ENCODE data around the gene TRIO. TPM values are rescaled to one million over a fixed set of nuclear protein-coding genes. Genes with fewer than 3 reads are reported as not detected.
"Not testable (repeated sequence)": the region's sequence is repeated elsewhere in the genome, so short reads cannot be mapped to it uniquely, and the experiment has no call there.

Gene TRIO
- total RNA-seq, 2 experiments from 2014 or later = 3.6 to 4.6 TPM

GRCh38 chr5:14432931-14433589 lies 289.9 kb downstream of the TRIO start:
- intact Hi-C loops (cut with micrococcal nuclease) = no loop called here
- CTCF ChIA-PET = no interaction called here
- Mint-ChIP-seq H3K9me3 (no peaks in the 10 kb centered on the region), H3K36me3 (ENCODE audit: low read depth) (peaks cover 1% of the 10 kb centered on the region), H3K4me1 (ENCODE audit: low read depth) (peaks cover 19% of the 10 kb centered on the region), H3K27ac (no peak overlapping the region), H3K27me3 (ENCODE audit: low read depth) (no peaks in the 10 kb centered on the region), H3K4me3 (no peak overlapping the region)
- no peak for DNase-seq

GRCh38 chr5:14435481-14435880 lies 292.3 kb downstream of the TRIO start:
- no peak for DNase-seq
- Mint-ChIP-seq H3K9me3 (no peaks in the 10 kb centered on the region), H3K27ac (no peak overlapping the region), H3K36me3 (ENCODE audit: low read depth) (peaks cover 1% of the 10 kb centered on the region), H3K4me3 (no peak overlapping the region), H3K4me1 (ENCODE audit: low read depth) (peaks cover 30% of the 10 kb centered on the region), H3K27me3 (ENCODE audit: low read depth) (no peaks in the 10 kb centered on the region)
- intact Hi-C loops (cut with micrococcal nuclease) = no loop called here
- CTCF ChIA-PET = no interaction called here

DNA sequence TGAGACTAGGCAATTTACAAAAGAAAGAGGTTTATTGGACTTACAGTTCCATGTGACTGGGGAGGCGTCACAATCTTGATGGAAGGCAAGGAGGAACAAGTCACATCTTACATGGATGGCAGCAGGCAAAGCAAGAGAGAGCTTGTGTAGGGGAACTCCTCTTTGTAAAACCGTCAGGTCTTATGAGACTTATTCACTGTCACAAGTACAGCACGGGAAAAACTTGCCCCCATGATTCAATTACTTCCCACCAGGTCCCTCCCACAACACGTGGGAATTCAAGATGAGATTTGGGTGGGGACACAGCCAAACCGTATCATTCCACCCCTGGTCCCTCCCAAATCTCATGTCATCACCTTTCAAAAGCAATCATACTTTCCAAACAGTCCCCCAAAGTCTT lies 293.0 kb downstream of the TRIO start:
- intact Hi-C loops (cut with micrococcal nuclease); H3K36me3 Mint-ChIP-seq (ENCODE audit: low read depth); DNase-seq; H3K4me3 Mint-ChIP-seq; H3K27me3 Mint-ChIP-seq (ENCODE audit: low read depth); H3K27ac Mint-ChIP-seq; H3K9me3 Mint-ChIP-seq: not testable (repeated sequence)
- H3K4me1 Mint-ChIP-seq (ENCODE audit: low read depth) = peaks cover 30% of the 10 kb centered on the region
- CTCF ChIA-PET = interaction anchor here (1.3 kb wide), 1 partner anchor 16 kb away, joined by 4 read pairs; no protein-coding TSS in a partner anchor

GRCh38 chr5:14436801-14437542 lies 293.8 kb downstream of the TRIO start:
- H3K27ac Mint-ChIP-seq = peak overlapping the region; percentile 75
- intact Hi-C loops (cut with micrococcal nuclease) = loop anchor here (1.0 kb wide), 2 partner anchors 13 to 24 kb away; no protein-coding TSS in a partner anchor

GRCh38 chr5:14438195-14438606 lies 295.1 kb downstream of the TRIO start:
- H3K27ac Mint-ChIP-seq = peak overlapping the region; percentile 75
- no peaks in the 10 kb centered on the region for H3K27me3 Mint-ChIP-seq (ENCODE audit: low read depth)
- H3K36me3 Mint-ChIP-seq (ENCODE audit: low read depth) = peaks cover 1% of the 10 kb centered on the region
- no peak for DNase-seq
- peaks cover 30% of the 10 kb centered on the region for H3K4me1 Mint-ChIP-seq (ENCODE audit: low read depth)
- no peak overlapping the region for H3K4me3 Mint-ChIP-seq
- H3K9me3 Mint-ChIP-seq = no peaks in the 10 kb centered on the region
- intact Hi-C loops (cut with micrococcal nuclease) = no loop called here
- CTCF ChIA-PET = no interaction called here

More at GRCh38 chr5:14436801-14437542, 293.8 kb downstream of the TRIO start:
- CTCF ChIA-PET = interaction anchor here (0.6 to 1.3 kb wide), 2 partner anchors 17 to 21 kb away, joined by 3 to 4 read pairs; no protein-coding TSS in a partner anchor
- no peak overlapping the region for H3K4me3 Mint-ChIP-seq
- no peaks in the 10 kb centered on the region for H3K9me3 Mint-ChIP-seq
- H3K4me1 Mint-ChIP-seq (ENCODE audit: low read depth) = peaks cover 30% of the 10 kb centered on the region
- DNase-seq = no peak
- H3K27me3 Mint-ChIP-seq (ENCODE audit: low read depth) = no peaks in the 10 kb centered on the region
- peaks cover 1% of the 10 kb centered on the region for H3K36me3 Mint-ChIP-seq (ENCODE audit: low read depth)

- H3K27ac Mint-ChIP-seq = no peak overlapping the region
- no peaks in the 10 kb centered on the region for H3K9me3 Mint-ChIP-seq
- intact Hi-C loops (cut with micrococcal nuclease) = no loop called here
- no peak for DNase-seq
- CTCF ChIA-PET = no interaction called here
- H3K4me3 Mint-ChIP-seq = no peak overlapping the region
- H3K27me3 Mint-ChIP-seq (ENCODE audit: low read depth) = no peaks in the 10 kb centered on the region
- H3K4me1 Mint-ChIP-seq (ENCODE audit: low read depth) = peaks cover 30% of the 10 kb centered on the region
- peaks cover 1% of the 10 kb centered on the region for H3K36me3 Mint-ChIP-seq (ENCODE audit: low read depth)
Observed at GRCh38 chr5:14439087-14439871, 296.1 kb downstream of the TRIO start.

DNA sequence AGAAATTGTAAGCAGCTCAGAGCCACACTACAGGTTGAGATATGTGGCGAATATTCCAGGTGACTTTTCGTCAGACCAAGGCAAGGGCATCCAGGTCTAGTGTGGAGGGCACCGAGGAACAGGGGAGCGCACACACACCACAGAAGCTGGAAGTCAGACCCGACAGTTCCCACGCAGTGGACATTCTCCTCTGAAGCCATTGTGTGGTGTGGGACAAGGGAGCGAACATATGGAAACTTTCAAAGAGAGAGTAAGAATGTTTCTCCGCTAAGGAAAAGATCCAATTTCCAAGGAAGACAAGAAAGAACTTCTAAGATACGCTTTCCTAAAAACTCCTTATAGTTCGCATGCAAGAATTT lies 297.1 kb downstream of the TRIO start:
- CTCF ChIA-PET = no interaction called here
- H3K4me1 Mint-ChIP-seq (ENCODE audit: low read depth) = peaks cover 30% of the 10 kb centered on the region
- H3K36me3 Mint-ChIP-seq (ENCODE audit: low read depth) = peaks cover 1% of the 10 kb centered on the region
- DNase-seq = no peak
- intact Hi-C loops (cut with micrococcal nuclease) = no loop called here
- no peak overlapping the region for H3K4me3 Mint-ChIP-seq
- H3K9me3 Mint-ChIP-seq = no peaks in the 10 kb centered on the region
- H3K27ac Mint-ChIP-seq = no peak overlapping the region
- H3K27me3 Mint-ChIP-seq (ENCODE audit: low read depth) = no peaks in the 10 kb centered on the region

DNA sequence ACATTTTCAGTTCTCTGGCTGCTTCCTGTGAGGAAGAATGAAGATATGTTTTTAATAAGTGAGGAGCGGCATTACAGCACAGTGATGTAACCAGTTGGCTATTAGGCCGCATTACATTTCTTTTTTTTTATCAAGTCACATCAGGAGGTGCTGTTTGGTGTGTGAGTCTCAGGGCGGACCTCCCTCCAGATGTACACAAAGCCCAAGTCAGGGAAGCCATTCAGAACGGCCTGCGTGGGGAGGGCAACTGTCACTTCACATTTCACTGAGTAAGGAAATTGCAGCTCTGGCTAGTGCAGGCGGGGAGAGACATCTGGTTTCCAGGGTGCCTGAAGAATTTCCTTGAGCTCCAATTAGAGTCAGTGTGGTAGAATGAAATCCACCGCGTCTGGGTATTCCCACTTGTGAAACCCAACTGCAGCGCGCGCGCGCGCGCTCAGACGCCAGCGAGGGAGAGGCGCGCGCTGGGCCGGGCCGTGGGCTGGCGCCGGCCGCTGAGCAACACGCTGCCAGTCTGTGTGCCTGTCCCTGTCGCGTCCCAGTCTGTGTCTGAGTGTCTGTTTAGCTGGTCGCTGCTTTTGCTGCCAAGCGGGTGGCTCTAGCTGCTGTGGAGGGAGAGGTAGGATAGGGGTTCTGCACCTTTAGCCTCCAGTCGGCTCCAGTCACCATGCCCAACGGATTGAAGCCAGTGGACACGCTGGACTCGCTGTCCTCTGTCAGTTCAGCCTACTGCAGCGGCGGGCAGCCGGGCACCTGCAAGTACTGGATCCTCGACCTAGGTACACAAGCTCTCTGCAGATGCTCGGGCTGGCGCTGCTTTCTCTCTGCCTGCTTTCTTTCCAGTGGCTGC lies 297.7 kb downstream of the TRIO start:
- Mint-ChIP-seq H3K9me3 (no peaks in the 10 kb centered on the region), H3K27ac (no peak overlapping the region), H3K4me1 (ENCODE audit: low read depth) (peaks cover 30% of the 10 kb centered on the region), H3K4me3 (no peak overlapping the region), H3K36me3 (ENCODE audit: low read depth) (peaks cover 1% of the 10 kb centered on the region), H3K27me3 (ENCODE audit: low read depth) (no peaks in the 10 kb centered on the region)
- intact Hi-C loops (cut with micrococcal nuclease) = no loop called here
- DNase-seq = no peak
- CTCF ChIA-PET = no interaction called here

- Mint-ChIP-seq H3K36me3 (ENCODE audit: low read depth) (peaks cover 1% of the 10 kb centered on the region), H3K27me3 (ENCODE audit: low read depth) (no peaks in the 10 kb centered on the region), H3K9me3 (no peaks in the 10 kb centered on the region), H3K4me3 (no peak overlapping the region), H3K27ac (no peak overlapping the region), H3K4me1 (ENCODE audit: low read depth) (peaks cover 25% of the 10 kb centered on the region)
- CTCF ChIA-PET = no interaction called here
- intact Hi-C loops (cut with micrococcal nuclease) = no loop called here
- DNase-seq = no peak
Observed at GRCh38 chr5:14441641-14442040, 298.5 kb downstream of the TRIO start.

GRCh38 chr5:14442536-14442935 lies 299.4 kb downstream of the TRIO start:
- H3K27me3 Mint-ChIP-seq (ENCODE audit: low read depth) = no peaks in the 10 kb centered on the region
- CTCF ChIA-PET = no interaction called here

DNA sequence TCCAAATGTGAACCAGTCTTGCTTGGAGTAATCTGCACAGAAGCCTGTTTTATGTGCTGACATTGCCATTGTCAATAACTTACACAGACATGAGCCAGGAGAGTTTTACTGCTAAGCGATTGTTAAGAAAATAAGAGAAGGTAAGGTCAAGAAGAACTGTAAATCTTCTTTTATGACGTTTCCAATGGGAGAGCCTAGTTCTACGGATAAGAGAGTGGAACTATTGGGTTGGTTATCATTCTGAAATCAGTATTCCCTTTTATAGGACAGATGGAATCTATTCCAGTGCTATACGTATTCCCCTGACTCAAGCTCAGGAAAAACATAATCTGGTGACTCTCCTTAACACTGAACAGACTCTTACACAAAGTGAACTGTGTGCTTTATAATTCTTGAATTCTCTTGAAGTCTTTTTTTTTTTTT lies 300.5 kb downstream of the TRIO start:
- intact Hi-C loops (cut with micrococcal nuclease) = no loop called here
- DNase-seq = no peak
- CTCF ChIA-PET = no interaction called here
- Mint-ChIP-seq H3K36me3 (ENCODE audit: low read depth) (no peaks in the 10 kb centered on the region), H3K27me3 (ENCODE audit: low read depth) (no peaks in the 10 kb centered on the region), H3K27ac (no peak overlapping the region), H3K4me1 (ENCODE audit: low read depth) (peaks cover 4% of the 10 kb centered on the region), H3K9me3 (no peaks in the 10 kb centered on the region), H3K4me3 (no peak overlapping the region)

More at GRCh38 chr5:14442536-14442935, 299.4 kb downstream of the TRIO start:
- H3K4me1 Mint-ChIP-seq (ENCODE audit: low read depth) = peaks cover 16% of the 10 kb centered on the region
- no peak overlapping the region for H3K4me3 Mint-ChIP-seq
- H3K36me3 Mint-ChIP-seq (ENCODE audit: low read depth) = peaks cover 1% of the 10 kb centered on the region
- intact Hi-C loops (cut with micrococcal nuclease) = no loop called here
- no peak for DNase-seq
- no peaks in the 10 kb centered on the region for H3K9me3 Mint-ChIP-seq
- no peak overlapping the region for H3K27ac Mint-ChIP-seq

DNA sequence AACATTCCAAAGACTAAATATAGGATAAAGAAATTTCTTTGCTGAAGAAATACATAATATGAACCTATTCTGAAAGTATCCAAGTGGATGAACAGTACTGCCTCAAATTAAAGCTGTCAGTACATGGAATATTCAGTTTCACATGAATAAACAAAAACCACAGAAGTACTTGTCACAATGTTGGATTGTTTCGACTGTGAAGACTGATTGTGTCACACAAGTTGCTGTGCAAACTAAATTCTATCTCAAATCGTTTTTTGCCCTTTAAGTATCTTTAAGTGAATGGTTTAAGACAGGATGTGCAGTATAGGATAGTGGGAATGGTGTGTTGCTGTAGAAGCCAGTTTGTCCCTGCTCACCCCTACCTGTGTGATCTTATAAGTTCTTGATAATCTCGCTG lies 301.0 kb downstream of the TRIO start:
- Mint-ChIP-seq H3K4me3 (no peak overlapping the region), H3K4me1 (ENCODE audit: low read depth) (peaks cover 3% of the 10 kb centered on the region), H3K36me3 (ENCODE audit: low read depth) (no peaks in the 10 kb centered on the region), H3K9me3 (no peaks in the 10 kb centered on the region), H3K27ac (no peak overlapping the region), H3K27me3 (ENCODE audit: low read depth) (no peaks in the 10 kb centered on the region)
- intact Hi-C loops (cut with micrococcal nuclease) = no loop called here
- DNase-seq = no peak
- CTCF ChIA-PET = no interaction called here

Measured in activated naive CD4-positive, alpha-beta T cell treated with anti-CD3 and anti-CD28 coated beads for 36 hours (primary cell).